ENCODE measurements around the gene OR13C3.
"Not testable (repeated sequence)": the region's sequence is repeated elsewhere in the genome, so short reads cannot be mapped to it uniquely, and the experiment has no call there.

The OR13C3 gene

GRCh38 chr9:104536756-104537155, at the start of gene OR13C3:
OR13C3 (minus strand) TSS chr9:104536856; CDS start chr9:104536723, 133 bp downstream.
- no peak for FAIRE-seq

- no peak for FAIRE-seq
These were observed 43.9 kb upstream of the OR13C3 start for GRCh38 chr9:104580562-104580961.

GRCh38 chr9:104577263-104577662, 40.6 kb upstream of the OR13C3 start:
- no peak for FAIRE-seq

- FAIRE-seq = no peak
These were observed 38.8 kb upstream of the OR13C3 start for GRCh38 chr9:104575456-104575855.

GRCh38 chr9:104572612-104573011, 36.0 kb upstream of the OR13C3 start:
- FAIRE-seq = no peak

GRCh38 chr9:104568868-104569267, 32.2 kb upstream of the OR13C3 start, which contains the start of gene OR13C8:
OR13C8 (plus strand) TSS chr9:104569168; CDS start chr9:104569168, 0 bp downstream.
- FAIRE-seq = no peak

- no peak for FAIRE-seq
These were observed 27.7 kb upstream of the OR13C3 start for GRCh38 chr9:104564358-104564757.

GRCh38 chr9:104556830-104557634, 20.4 kb upstream of the OR13C3 start:
- FAIRE-seq = no peak

GRCh38 chr9:104555521-104555920, 18.9 kb upstream of the OR13C3 start:
- no peak for FAIRE-seq

- no peak for FAIRE-seq
These were observed 16.6 kb upstream of the OR13C3 start for GRCh38 chr9:104553261-104553660.

GRCh38 chr9:104544644-104545043, 8.0 kb upstream of the OR13C3 start:
- FAIRE-seq = no peak

- FAIRE-seq = no peak
These were observed 2.6 kb upstream of the OR13C3 start for GRCh38 chr9:104539275-104539674.

GRCh38 chr9:104527109-104527508, 9.5 kb downstream of the OR13C3 start, which contains the start of gene OR13C4:
OR13C4 (minus strand) TSS chr9:104527209; CDS start chr9:104527209, 0 bp downstream.
- no peak for FAIRE-seq

GRCh38 chr9:104520241-104520640, 16.4 kb downstream of the OR13C3 start:
- FAIRE-seq = not testable (repeated sequence)

GRCh38 chr9:104514901-104515300, 21.8 kb downstream of the OR13C3 start:
- no peak for FAIRE-seq

- FAIRE-seq = no peak
These were observed 30.1 kb downstream of the OR13C3 start for GRCh38 chr9:104506565-104506964.

GRCh38 chr9:104503963-104504362, 32.7 kb downstream of the OR13C3 start, which contains the start of gene OR13F1:
OR13F1 (plus strand) TSS chr9:104504263; CDS start chr9:104504263, 0 bp downstream.
- FAIRE-seq = no peak

- FAIRE-seq = no peak
These were observed 33.2 kb downstream of the OR13C3 start for GRCh38 chr9:104503440-104503839.

GRCh38 chr9:104494808-104495207, 41.8 kb downstream of the OR13C3 start:
- FAIRE-seq = no peak
